Inflammatory macrophage treated with lipopolysaccharide for 1 hour (primary cell): ENCODE measurements around the gene RNASE11.
"Not testable (repeated sequence)": the region's sequence is repeated elsewhere in the genome, so short reads cannot be mapped to it uniquely, and the experiment has no call there.

Experiments used
- DNase-seq, 2 donors: peaks; one replicate each; pipeline ENCODE4 v3.0.0-alpha.2; 2020 to 2022

The RNASE11 gene

GRCh38 chr14:20587489-20588154 lies at the start of gene RNASE11:
Gene RNASE11 (minus strand): TSS chr14:20588001.
- no peak for DNase-seq

GRCh38 chr14:20632831-20633691 lies 45.3 kb upstream of the RNASE11 start:
- peak; percentile 69 to 88 for DNase-seq

- no peak for DNase-seq
Observed at GRCh38 chr14:20632448-20632830, 44.6 kb upstream of the RNASE11 start.

- peak in 1 of 2 donors; percentile 41 for DNase-seq
Observed at GRCh38 chr14:20631880-20632389, 44.1 kb upstream of the RNASE11 start.

- peak in 1 of 2 donors; percentile 81 for DNase-seq
Observed at GRCh38 chr14:20631023-20631879, 43.5 kb upstream of the RNASE11 start.

GRCh38 chr14:20630340-20631022 lies 42.7 kb upstream of the RNASE11 start:
- no peak for DNase-seq

- no peak for DNase-seq
Observed at GRCh38 chr14:20628063-20628854, 40.5 kb upstream of the RNASE11 start.

- no peak for DNase-seq
Observed at GRCh38 chr14:20627346-20628027, 39.7 kb upstream of the RNASE11 start.

GRCh38 chr14:20626274-20626673 lies 38.5 kb upstream of the RNASE11 start:
- DNase-seq = no peak

GRCh38 chr14:20624495-20625070 lies 36.8 kb upstream of the RNASE11 start:
- DNase-seq = peak; percentile 88 to 90

- peak in 1 of 2 donors; percentile 48 for DNase-seq
Observed at GRCh38 chr14:20623798-20624197, 36.0 kb upstream of the RNASE11 start.

GRCh38 chr14:20622816-20623291 lies 35.1 kb upstream of the RNASE11 start:
- no peak for DNase-seq

- no peak for DNase-seq
Observed at GRCh38 chr14:20620798-20621478, 33.1 kb upstream of the RNASE11 start.

- not testable (repeated sequence) for DNase-seq
Observed at GRCh38 chr14:20619688-20620087, 31.9 kb upstream of the RNASE11 start.

GRCh38 chr14:20618271-20618749 lies 30.5 kb upstream of the RNASE11 start:
- peak; percentile 60 to 66 for DNase-seq

- no peak for DNase-seq
Observed at GRCh38 chr14:20617138-20618003, 29.6 kb upstream of the RNASE11 start.

- no peak for DNase-seq
Observed at GRCh38 chr14:20615996-20616395, 28.2 kb upstream of the RNASE11 start.

- DNase-seq = no peak
Observed at GRCh38 chr14:20614038-20614840, 26.4 kb upstream of the RNASE11 start.
